Activated CD4-positive, alpha-beta T cell treated with anti-CD3 and anti-CD28 coated beads for 36 hours (primary cell): ENCODE results near the gene PSD2. TPM values are rescaled to one million over a fixed set of nuclear protein-coding genes. Genes with fewer than 3 reads are reported as not detected.

ENCODE experiments used
- ATAC-seq: fragments of 200-7000 bp; cut with Tn5 transposase; one replicate; pipeline ENCODE4 v1.10.0; 2021; ENCODE audit warnings: mild to moderate bottlenecking, moderate library complexity
- CTCF ChIA-PET: fragments of 350-600 bp; sonication (Branson Sonifier 250); formaldehyde crosslinking; loops from one replicate; lab custom pipeline; 2021; ENCODE audit warnings: antibody characterized with exemption; lab: Charles Lee
- POLR2A ChIA-PET: fragments of 350-600 bp; sonication (Branson Sonifier 250); formaldehyde crosslinking; loops from one replicate; lab custom pipeline; 2021; ENCODE audit warnings: antibody characterized with exemption, inconsistent platforms; lab: Charles Lee
- DNase-seq: peaks from one replicate; pipeline ENCODE4 v3.0.0-alpha.2; 2020
- H3K27ac Mint-ChIP-seq: one replicate; pipeline ENCODE4 v1.8.0; 2021; ENCODE audit warnings: mixed read lengths
- H3K27me3 Mint-ChIP-seq: one replicate; pipeline ENCODE4 v1.8.0; 2021; ENCODE audit warnings: mixed read lengths
- H3K36me3 Mint-ChIP-seq: one replicate; pipeline ENCODE4 v1.8.0; 2021; ENCODE audit warnings: low read depth, mixed read lengths
- H3K4me1 Mint-ChIP-seq: one replicate; pipeline ENCODE4 v1.8.0; 2021; ENCODE audit warnings: mixed read lengths
- H3K4me3 Mint-ChIP-seq: one replicate; pipeline ENCODE4 v1.8.0; 2021; ENCODE audit warnings: mild to moderate bottlenecking, moderate library complexity, mixed read lengths
- H3K9me3 Mint-ChIP-seq: one replicate; pipeline ENCODE4 v1.8.0; 2021; ENCODE audit warnings: low read depth, mixed read lengths
- intact Hi-C, 2 experiments: fragments of 100-400 bp; cut with DNase I in 1 of 2; cut with micrococcal nuclease in 1 of 2; formaldehyde crosslinking; loops; one replicate each; pipeline versions ENCODE4 v1.14.2 to v1.15.1; 2022 to 2024; cut with DNase I, micrococcal nuclease
- total RNA-seq, 2 experiments: library from RNA; stranded (reverse); gene quantifications; one replicate each; pipeline ENCODE4 v1.2.3, GENCODE V29; 2021

PSD2 gene
- total RNA-seq, 2 experiments from 2014 or later = not detected

DNA sequence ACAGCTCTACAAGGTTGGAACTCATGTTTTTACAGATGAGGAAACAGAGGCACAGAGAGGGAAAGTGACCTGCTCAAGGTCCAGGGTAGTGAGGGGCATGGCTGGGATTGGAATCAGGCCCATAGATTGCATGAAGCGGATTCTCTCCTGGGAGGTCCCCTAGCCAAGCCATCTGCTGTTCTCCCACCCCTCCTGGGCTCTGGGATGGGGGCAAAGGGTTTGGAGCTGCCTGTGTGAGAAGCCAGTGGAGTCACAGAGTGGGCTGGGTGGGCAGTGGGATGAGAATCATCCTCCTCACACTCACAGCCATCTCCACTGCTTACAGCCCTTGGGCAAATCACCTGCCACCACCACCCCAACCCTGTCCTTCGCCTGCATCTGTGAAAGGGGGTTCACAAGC lies 38.6 kb upstream of the PSD2 start:
- ChIA-PET CTCF (interaction anchor here (0.6 to 1.0 kb wide), 2 partner anchors 8 to 90 kb away, joined by 3 to 4 read pairs; no protein-coding TSS in a partner anchor), POLR2A (interaction anchor here (1.1 kb wide), 1 partner anchor 9 kb away, joined by 4 read pairs; no protein-coding TSS in a partner anchor)
- H3K4me1 Mint-ChIP-seq = peaks cover 13% of the 10 kb centered on the region
- no peak for ATAC-seq
- H3K27me3 Mint-ChIP-seq = peaks cover 31% of the 10 kb centered on the region
- no peak overlapping the region for H3K27ac Mint-ChIP-seq
- intact Hi-C loops = no loop called here
- H3K4me3 Mint-ChIP-seq = no peak overlapping the region
- no peaks in the 10 kb centered on the region for H3K9me3 Mint-ChIP-seq
- H3K36me3 Mint-ChIP-seq = no peaks in the 10 kb centered on the region
- no peak for DNase-seq

DNA sequence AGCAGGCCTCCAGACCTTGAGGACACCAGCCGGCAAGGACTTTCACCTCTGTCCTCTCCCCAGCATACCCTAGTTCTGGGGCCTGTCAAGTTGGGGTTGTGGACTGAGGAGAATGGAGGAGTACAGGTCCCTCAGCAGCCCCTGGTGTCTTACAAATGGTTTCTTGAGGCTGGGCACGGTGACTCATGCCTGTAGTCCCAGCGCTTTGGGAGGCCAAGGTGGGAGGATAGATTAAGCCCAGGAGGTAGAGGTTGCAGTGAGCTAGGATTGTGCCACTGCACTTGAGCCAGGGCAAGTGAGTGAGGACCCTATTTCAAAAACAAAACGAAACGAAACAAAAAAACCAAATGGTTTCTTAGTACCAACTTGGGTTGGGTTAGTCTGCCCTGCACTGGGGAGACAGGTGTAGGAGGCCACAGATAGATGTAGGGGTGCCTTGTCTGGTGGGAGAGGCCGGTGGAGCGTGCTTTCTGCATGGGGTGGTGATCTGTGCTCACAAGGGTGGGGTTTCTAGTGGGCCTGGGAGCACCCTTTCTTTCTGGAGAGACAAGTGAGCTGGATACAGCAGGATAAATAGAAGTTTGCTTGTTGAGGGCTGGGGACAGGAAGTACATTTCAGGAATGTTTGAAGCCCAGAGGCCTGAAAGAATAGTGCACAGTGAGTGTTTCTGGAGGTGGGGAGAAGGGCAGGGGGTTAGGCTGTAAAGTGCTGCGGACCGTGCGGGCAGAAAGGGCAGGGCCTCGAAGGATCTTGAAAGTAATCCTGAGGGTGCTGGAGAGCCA lies 37.7 kb upstream of the PSD2 start:
- Mint-ChIP-seq H3K36me3 (no peaks in the 10 kb centered on the region), H3K27me3 (peaks cover 37% of the 10 kb centered on the region), H3K4me1 (peaks cover 7% of the 10 kb centered on the region), H3K9me3 (no peaks in the 10 kb centered on the region), H3K4me3 (no peak overlapping the region), H3K27ac (no peak overlapping the region)
- intact Hi-C loops = no loop called here
- no peak for ATAC-seq
- POLR2A ChIA-PET = interaction anchor here (0.6 kb wide), 1 partner anchor 740 kb away, joined by 3 read pairs; no protein-coding TSS in a partner anchor
- CTCF ChIA-PET = interaction anchor here (0.8 to 1.1 kb wide), 3 partner anchors 7 to 17 kb away, joined by 3 to 4 read pairs (median 3); no protein-coding TSS in a partner anchor
- no peak for DNase-seq

DNA sequence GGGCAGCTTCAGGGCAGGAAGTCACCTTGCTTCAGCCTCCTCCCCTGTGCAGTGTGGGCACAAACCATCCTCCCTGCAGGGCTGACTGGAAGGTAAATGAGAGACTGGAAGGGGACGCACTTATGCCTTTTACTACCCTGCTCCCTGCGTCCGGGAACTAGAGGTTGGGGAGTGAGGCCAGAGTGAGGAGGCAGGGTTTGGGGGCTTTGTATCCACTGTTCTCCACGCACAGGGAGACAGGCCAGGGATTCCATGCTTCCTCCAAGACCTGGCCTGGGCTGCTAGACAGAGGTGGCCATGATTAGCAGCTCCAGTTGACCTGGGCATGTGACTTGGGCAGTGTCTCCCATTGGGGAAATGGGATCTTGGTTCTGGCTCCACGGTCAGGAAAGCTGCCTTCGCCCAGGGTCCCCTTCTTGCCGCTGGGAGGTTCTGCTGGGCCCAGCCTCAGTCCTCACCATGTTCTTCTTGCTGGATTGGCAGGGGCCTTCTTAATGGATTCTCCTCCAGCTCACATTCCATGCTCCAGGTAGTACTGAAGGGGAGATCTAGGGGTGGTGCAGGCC lies 37.0 kb upstream of the PSD2 start:
- DNase-seq = no peak
- Mint-ChIP-seq H3K9me3 (no peaks in the 10 kb centered on the region), H3K36me3 (no peaks in the 10 kb centered on the region), H3K4me3 (no peak overlapping the region), H3K27me3 (peaks cover 44% of the 10 kb centered on the region), H3K27ac (no peak overlapping the region), H3K4me1 (peaks cover 5% of the 10 kb centered on the region)
- intact Hi-C loops = no loop called here
- CTCF ChIA-PET = interaction anchor here (0.8 to 1.1 kb wide), 4 partner anchors 9 to 183 kb away, joined by 3 to 4 read pairs (median 3); no protein-coding TSS in a partner anchor
- POLR2A ChIA-PET = interaction anchor here (0.6 to 0.7 kb wide), 2 partner anchors 355 to 741 kb away, joined by 3 read pairs; partner anchors contain the start of gene SPATA24
- no peak for ATAC-seq

DNA sequence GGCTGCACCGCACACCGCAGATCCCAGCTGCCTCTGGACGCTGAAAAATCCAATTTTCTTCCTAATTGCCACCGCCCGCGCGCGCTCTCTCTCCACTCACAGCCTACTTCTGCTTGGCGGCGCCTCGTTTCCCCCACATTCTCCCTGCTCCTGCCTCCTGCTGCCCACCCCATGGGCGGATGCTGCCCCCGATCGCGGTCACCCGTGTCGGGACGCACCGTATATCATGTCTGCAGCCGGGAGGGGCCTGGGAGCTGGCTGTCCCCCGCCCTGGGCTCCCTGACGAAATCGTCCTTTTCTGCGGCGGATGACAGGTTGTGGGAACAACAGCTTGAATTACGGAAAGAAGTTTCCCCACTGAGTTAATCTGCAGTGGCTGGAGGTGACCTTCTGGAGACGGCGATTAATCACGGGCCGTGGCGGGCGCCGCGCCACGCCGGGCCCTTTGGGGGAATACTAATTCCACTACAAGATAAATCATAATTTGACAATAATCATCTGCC lies 36.3 kb upstream of the PSD2 start:
- intact Hi-C loops = no loop called here
- H3K27ac Mint-ChIP-seq = no peak overlapping the region
- DNase-seq = no peak
- ChIA-PET POLR2A (interaction anchor here (0.7 kb wide), 1 partner anchor 355 kb away, joined by 3 read pairs; the partner anchor contains the start of gene SPATA24), CTCF (interaction anchor here (0.9 to 1.1 kb wide), 2 partner anchors 28 to 182 kb away, joined by 3 read pairs; no protein-coding TSS in a partner anchor)
- no peaks in the 10 kb centered on the region for H3K36me3 Mint-ChIP-seq
- peaks cover 5% of the 10 kb centered on the region for H3K4me1 Mint-ChIP-seq
- no peaks in the 10 kb centered on the region for H3K9me3 Mint-ChIP-seq
- no peak overlapping the region for H3K4me3 Mint-ChIP-seq
- peaks cover 50% of the 10 kb centered on the region for H3K27me3 Mint-ChIP-seq
- no peak for ATAC-seq

GRCh38 chr5:139760066-139761056 lies 35.2 kb upstream of the PSD2 start:
- peaks cover 50% of the 10 kb centered on the region for H3K27me3 Mint-ChIP-seq
- no peak overlapping the region for H3K27ac Mint-ChIP-seq
- intact Hi-C loops = loop anchor here in 1 of 2 experiments (10.0 kb wide), 1 partner anchor 346 kb away; no protein-coding TSS in a partner anchor
- ChIA-PET POLR2A (interaction anchor here (0.6 kb wide), 1 partner anchor 346 kb away, joined by 4 read pairs; no protein-coding TSS in a partner anchor), CTCF (interaction anchor here (1.0 to 1.3 kb wide), 2 partner anchors 15 to 17 kb away, joined by 3 to 5 read pairs; no protein-coding TSS in a partner anchor)
- H3K4me3 Mint-ChIP-seq = no peak overlapping the region
- H3K9me3 Mint-ChIP-seq = no peaks in the 10 kb centered on the region
- no peaks in the 10 kb centered on the region for H3K36me3 Mint-ChIP-seq
- ATAC-seq = no peak
- H3K4me1 Mint-ChIP-seq = peaks cover 8% of the 10 kb centered on the region
- no peak for DNase-seq

GRCh38 chr5:139761057-139761450 lies 34.6 kb upstream of the PSD2 start:
- ChIA-PET CTCF (interaction anchor here (0.8 to 1.3 kb wide), 3 partner anchors 13 to 127 kb away, joined by 3 to 5 read pairs (median 3); no protein-coding TSS in a partner anchor), POLR2A (interaction anchor here (0.6 kb wide), 1 partner anchor 346 kb away, joined by 4 read pairs; no protein-coding TSS in a partner anchor)
- intact Hi-C loops = loop anchor here in 1 of 2 experiments (10.0 kb wide), 1 partner anchor 346 kb away; no protein-coding TSS in a partner anchor
- Mint-ChIP-seq H3K36me3 (no peaks in the 10 kb centered on the region), H3K27me3 (peaks cover 48% of the 10 kb centered on the region), H3K4me3 (no peak overlapping the region), H3K9me3 (no peaks in the 10 kb centered on the region), H3K27ac (no peak overlapping the region), H3K4me1 (peaks cover 7% of the 10 kb centered on the region)
- no peak for ATAC-seq
- DNase-seq = no peak

DNA sequence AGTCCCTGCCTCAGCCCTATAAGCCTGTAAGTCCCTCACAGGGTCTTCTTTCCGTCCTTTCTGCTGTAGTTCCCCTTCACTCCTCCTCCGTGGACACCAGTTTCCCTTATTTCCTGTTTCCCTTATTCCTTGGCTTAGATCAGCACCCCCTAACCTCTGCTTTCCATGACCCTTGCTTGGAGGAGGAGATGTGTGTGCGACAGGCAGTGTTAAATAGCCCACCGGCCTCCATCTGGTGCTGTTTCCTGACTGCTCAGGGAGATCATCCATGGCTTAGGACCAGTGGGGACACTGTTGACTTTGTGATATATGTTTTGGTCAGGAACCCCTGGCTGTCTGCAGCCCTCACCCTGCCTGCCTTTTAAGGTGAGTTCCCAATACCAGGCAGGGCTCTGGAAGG lies 34.1 kb upstream of the PSD2 start:
- Mint-ChIP-seq H3K4me3 (no peak overlapping the region), H3K27ac (no peak overlapping the region), H3K36me3 (no peaks in the 10 kb centered on the region), H3K9me3 (no peaks in the 10 kb centered on the region), H3K4me1 (peaks cover 7% of the 10 kb centered on the region), H3K27me3 (peaks cover 45% of the 10 kb centered on the region)
- intact Hi-C loops = loop anchor here in 1 of 2 experiments (10.0 kb wide), 1 partner anchor 347 kb away; no protein-coding TSS in a partner anchor
- ChIA-PET POLR2A (no interaction called here), CTCF (interaction anchor here (0.8 kb wide), 3 partner anchors 13 to 128 kb away, joined by 3 read pairs; no protein-coding TSS in a partner anchor)
- ATAC-seq (no peak), DNase-seq (no peak)

DNA sequence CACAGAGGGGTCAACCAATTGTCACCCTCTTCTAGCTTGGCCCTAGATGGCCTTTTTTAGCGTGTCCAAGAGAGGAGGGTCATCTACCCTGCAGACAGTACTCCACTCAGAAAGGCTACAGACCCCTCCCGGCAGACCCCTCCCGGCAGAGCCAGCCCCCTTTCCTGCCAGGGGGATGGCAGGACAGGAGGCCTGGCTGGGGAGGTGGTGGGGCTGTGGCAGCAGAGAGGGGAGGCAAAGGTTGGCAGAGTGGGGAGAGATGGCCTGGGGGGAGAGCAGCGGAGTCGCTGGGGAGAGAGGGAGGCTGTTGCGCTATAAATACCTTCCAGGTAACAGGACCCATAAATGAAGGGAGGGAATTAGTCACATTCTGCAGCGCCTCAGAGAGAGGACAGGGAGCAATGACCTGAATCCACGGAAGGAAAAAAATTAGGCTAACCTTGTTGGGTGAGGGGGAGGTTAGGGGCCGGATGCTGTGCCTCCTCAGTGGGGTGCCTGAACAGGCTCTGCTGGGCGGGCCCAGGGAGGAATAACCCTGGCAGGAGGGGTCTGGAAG lies 32.9 kb upstream of the PSD2 start:
- ChIA-PET POLR2A (no interaction called here), CTCF (interaction anchor here (0.6 to 1.3 kb wide), 4 partner anchors 13 to 100 kb away, joined by 3 to 12 read pairs (median 4); no protein-coding TSS in a partner anchor)
- H3K36me3 Mint-ChIP-seq = no peaks in the 10 kb centered on the region
- peaks cover 41% of the 10 kb centered on the region for H3K27me3 Mint-ChIP-seq
- ATAC-seq (no peak), DNase-seq (no peak)
- H3K27ac Mint-ChIP-seq = no peak overlapping the region
- H3K9me3 Mint-ChIP-seq = no peaks in the 10 kb centered on the region
- H3K4me1 Mint-ChIP-seq = peaks cover 7% of the 10 kb centered on the region
- intact Hi-C loops = loop anchor here in 1 of 2 experiments (10.0 kb wide), 1 partner anchor 348 kb away; no protein-coding TSS in a partner anchor
- no peak overlapping the region for H3K4me3 Mint-ChIP-seq

GRCh38 chr5:139763280-139763929 lies 32.2 kb upstream of the PSD2 start:
- ATAC-seq (no peak), DNase-seq (no peak)
- Mint-ChIP-seq H3K27ac (no peak overlapping the region), H3K4me1 (peaks cover 7% of the 10 kb centered on the region), H3K9me3 (no peaks in the 10 kb centered on the region), H3K4me3 (no peak overlapping the region), H3K36me3 (no peaks in the 10 kb centered on the region), H3K27me3 (peaks cover 36% of the 10 kb centered on the region)
- POLR2A ChIA-PET = interaction anchor here (0.7 kb wide), 1 partner anchor 193 kb away, joined by 3 read pairs; no protein-coding TSS in a partner anchor
- intact Hi-C loops = loop anchor here in 1 of 2 experiments (10.0 kb wide), 1 partner anchor 349 kb away; no protein-coding TSS in a partner anchor
- CTCF ChIA-PET = interaction anchor here (0.6 to 1.3 kb wide), 6 partner anchors 13 to 131 kb away, joined by 3 to 12 read pairs (median 3); no protein-coding TSS in a partner anchor
